Vein endothelial cell (primary cell): Measurements from ENCODE around the gene KLHDC8B. TPM values are rescaled to one million over a fixed set of nuclear protein-coding genes. Genes with fewer than 3 reads are reported as not detected.

Experiments
- total RNA-seq: library from RNA; depleted of rRNA; stranded (reverse); fragments of >200 nt; gene quantifications from 2 replicates; pipeline ENCODE4 v1.2.3, GENCODE V29; 2012

KLHDC8B gene
- total RNA-seq, result 35.9 and 37.5 TPM in 2 replicates

DNA sequence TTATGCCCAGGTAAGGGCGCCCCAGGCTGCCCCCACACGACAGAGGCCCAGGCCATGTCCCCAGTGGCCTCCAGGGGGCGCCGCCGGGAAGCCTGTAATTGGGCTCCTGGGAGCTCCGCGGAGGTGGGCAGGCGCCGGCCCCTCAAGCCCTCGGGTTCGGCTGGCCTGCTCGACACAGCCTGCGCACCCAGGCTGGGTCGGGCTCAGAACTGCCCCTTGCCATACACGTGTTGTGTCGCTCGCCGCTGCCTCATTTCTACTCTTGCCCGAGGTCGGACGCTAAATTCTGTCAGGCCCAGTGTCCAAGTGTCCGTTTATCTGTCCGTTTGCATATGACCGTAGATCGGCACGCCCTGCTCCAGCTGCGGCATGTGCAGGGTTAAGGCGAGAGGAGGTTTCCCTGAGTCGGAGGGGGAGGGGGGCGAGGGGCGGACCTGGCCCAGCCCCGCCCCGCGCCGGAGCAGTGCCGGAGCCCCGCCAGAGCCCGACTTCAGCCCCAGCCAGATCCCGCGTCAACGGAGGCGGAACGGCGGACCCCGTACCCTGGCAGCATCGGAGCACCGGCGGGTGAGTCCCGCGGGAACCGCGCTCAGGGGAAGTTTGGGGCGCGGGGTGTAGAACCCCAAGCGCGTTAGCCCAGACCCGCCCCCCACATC, at the start of gene KLHDC8B:
KLHDC8B (plus strand) TSS at position 480 of the 656 bp plus-strand sequence. CDS start 1,172 bp downstream, outside the sequence.

DNA sequence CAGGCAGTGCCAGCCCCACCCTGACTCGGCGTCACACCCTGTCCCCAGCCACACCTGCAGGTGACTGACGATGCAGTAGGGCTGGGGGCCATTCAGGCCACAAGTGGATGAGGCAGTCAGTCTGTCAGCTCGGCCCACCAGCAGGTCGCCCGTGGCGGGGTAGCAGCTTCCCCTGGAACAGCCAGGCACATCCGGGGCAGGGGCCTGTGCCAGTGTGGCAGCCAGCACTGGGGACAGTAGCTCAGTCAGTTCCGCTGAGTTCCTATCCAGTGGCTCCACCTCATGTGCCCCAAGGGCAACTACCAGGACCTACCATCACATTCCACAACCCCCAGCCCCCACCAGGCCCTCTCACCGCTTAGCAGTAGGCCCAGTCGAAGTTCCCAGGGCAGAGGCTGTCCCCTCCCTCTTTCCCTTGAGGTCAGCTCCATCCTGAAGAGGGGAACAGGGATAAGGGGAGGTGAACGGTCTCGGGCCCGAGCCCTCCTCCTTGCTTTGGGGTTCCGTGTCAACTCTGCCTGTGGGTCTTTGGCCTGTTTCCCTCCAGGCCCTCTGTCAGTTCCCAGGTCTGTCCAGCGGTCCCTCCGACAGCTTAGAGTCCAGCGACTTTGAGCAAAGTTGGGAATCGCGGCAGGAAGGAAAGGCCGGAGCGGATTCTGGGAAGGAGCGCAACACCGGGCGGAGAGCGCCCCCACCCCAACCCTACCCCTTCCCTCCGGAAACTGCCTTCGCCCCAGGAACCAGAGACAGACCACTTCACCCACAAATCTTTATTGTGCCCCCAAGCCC, 38.8 kb upstream of the KLHDC8B start, which contains the start of gene LAMB2:
LAMB2 (minus strand) TSS at position 614 of the 789 bp plus-strand sequence; CDS start at position 431, 183 bp downstream.

DNA sequence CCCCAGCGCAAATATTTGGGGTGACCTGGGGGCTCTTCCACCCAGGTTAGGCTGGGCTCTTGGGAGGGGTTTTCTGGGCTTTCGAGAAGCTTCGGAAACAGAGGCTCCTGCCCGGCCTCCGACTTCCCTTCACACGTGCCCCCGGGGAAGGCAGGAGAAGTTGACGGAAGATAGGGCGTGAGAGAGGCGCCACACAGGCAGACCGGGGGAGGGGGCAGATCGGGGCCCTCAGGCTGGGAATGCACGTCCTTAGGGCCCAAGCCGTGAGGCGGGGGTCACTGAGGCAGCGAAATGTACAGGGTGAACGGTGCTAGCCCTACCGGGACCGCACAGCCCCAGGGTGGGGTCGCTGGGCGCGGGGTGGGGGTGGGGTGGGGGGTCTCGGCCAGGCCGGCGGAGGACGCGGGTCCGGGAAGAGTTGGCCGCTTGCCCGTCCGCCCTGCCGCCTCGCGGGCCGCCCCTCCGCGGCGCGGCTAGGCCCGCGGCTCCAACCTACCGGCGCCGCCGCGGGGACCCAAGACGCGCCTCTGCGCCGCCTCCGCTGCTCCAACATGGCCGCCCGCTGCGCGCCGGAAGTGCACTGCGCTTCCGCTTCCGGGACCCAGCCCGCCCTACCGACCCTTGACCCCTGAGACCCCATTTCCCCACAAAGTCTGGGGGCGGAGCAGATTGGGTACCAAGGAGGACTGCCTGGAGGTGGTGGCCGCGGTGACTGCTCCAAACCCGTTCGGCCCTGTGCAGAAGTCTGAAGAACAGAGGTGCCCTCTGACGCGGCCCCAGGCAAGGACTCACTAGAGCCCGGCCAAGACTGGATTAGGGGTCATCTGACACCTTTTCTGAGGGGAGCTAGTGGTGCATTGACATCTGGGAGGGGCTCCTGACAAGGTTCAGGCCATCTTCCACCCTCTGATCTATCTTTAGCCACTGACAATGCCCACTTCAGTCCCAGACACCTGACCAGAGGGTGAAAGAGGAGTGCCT, 5.3 kb upstream of the KLHDC8B start, which contains the start of gene CCDC71:
CCDC71 (minus strand) TSS at position 561 of the 981 bp plus-strand sequence. CDS start 2,123 bp downstream, outside the sequence.

Other genes starting within 250 kb of the KLHDC8B start
- gene P4HTM, start 181.4 kb upstream of the KLHDC8B start, total RNA-seq, result 9.9 and 16.7 TPM in 2 replicates
- gene WDR6, start 164.2 kb upstream of the KLHDC8B start, total RNA-seq, result 91.5 and 96.8 TPM in 2 replicates
- 36.5 and 43.1 TPM in 2 replicates for gene DALRD3, start 153.0 kb upstream of the KLHDC8B start, total RNA-seq
- gene NDUFAF3, start 149.5 kb upstream of the KLHDC8B start, total RNA-seq, result 35.7 and 57.2 TPM in 2 replicates
- gene IMPDH2, start 142.2 kb upstream of the KLHDC8B start, total RNA-seq, result 292 and 320 TPM in 2 replicates
- gene QRICH1, start 77.5 kb upstream of the KLHDC8B start, total RNA-seq, result 149 and 274 TPM in 2 replicates
- 374 and 481 TPM in 2 replicates for gene QARS1, start 66.8 kb upstream of the KLHDC8B start, total RNA-seq
- gene USP19, start 50.8 kb upstream of the KLHDC8B start, total RNA-seq, result 29.6 and 30.1 TPM in 2 replicates
- gene LAMB2, start 38.5 kb upstream of the KLHDC8B start, total RNA-seq, result 255 and 353 TPM in 2 replicates
- 23.6 and 31.0 TPM in 2 replicates for gene CCDC71, start 5.3 kb upstream of the KLHDC8B start, total RNA-seq
- gene C3orf62, start 105.6 kb downstream of the KLHDC8B start, total RNA-seq, result 0.98 and 1.9 TPM in 2 replicates
- 25.2 and 27.6 TPM in 2 replicates for gene USP4, start 168.5 kb downstream of the KLHDC8B start, total RNA-seq
- gene GPX1, start 186.8 kb downstream of the KLHDC8B start, total RNA-seq, result 353 and 398 TPM in 2 replicates
- 712 and 751 TPM in 2 replicates for gene RHOA, start 240.4 kb downstream of the KLHDC8B start, total RNA-seq
- 14.4 and 22.1 TPM in 2 replicates for gene TCTA, start 240.8 kb downstream of the KLHDC8B start, total RNA-seq